GM21447 (cell line): Measurements from ENCODE around the gene CIPC.

Experiments
- ATAC-seq: cut with Tn5 transposase; IDR thresholded peaks from one replicate; pipeline ENCODE4 v1.9.1; 2021; ENCODE audit not compliant: unreplicated experiment

The CIPC gene

DNA sequence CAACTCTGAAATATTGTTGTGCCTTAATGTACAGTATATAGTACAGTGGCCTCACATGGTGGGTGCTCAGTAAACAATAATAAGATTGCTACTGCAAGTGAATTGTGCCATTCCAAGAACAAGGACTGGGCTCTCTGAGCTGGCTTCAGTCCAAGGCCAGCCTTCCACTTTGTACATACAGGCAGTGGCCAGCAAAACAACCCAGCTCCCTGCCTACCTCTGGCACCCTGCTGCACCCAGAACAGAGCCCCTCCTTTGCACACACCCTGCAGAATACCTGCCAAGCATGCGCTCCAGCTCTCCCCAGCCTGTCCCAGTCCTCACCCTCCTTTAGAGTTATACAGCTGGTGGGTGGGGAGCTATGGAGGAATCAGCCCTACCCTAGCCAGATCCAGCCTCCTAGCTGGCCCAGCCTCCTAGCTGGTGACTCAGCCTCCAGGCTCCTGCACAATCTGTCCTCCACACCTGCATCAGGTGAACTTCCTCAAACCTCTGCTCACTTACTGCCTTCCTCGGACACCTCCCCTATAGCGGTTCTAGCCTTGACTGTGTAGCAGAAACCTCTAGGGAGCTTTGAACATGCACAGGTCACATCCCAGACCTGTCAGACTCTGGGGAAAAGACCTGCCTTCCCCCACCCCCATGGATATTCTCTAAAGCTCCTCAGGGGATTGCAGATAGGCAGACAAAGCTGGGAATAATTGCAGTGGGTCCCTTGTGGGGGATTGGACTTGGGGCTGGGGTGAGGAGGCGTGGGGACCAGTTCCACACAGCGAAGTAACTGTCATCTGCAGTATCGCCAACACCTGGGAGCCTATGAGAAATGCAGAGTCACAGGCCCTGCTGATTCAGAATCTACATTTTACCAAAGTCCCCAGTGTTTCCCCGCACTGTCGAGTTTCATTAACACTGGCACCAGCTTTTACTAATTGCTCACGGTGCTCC, 25.6 kb downstream of the CIPC start:
- no peak for ATAC-seq

DNA sequence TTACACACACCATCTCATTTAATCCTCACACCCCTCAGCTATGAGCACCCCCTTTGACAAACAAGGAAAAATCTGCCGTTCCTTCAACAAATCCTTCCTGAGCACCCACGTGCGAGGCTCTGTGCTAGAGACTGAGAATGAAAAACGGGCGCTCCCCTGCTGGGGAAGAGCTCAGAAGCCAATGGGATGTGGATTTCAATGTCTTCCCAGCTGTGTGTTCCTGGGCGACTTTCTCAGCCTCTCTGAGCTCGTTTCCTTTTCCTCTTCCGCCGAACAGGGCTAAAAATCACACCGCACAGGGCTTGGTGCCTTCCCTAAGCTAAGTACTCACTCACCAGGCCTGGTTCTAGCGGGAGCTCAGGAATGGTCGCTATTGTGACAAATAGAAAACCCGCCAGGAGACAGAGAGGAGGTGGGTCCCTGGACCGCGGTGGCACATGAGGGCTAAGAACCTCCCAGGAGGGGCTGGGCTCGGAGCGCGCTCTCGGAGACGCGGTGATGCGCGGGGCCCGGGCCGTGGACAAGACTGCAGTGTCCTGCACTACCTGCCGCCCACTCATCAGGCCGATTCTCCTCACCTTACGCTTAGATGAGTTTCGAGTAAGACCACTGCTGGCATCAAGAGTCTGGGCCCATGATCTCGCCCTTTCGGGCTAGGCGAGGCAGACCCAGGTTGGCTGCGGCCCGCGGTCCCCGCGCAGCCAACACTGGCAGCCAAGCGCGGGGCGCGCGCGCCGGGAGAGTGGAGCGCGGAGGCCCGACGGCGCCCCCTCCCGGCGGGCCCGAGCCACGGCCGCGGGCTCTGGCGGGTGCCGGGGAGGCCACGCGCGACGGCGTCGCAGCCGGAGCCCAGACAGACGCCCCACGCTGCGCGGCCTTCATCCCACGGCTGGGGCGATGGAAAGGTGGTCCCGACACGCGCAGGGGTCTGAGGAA, 26.6 kb downstream of the CIPC start:
- no peak for ATAC-seq

DNA sequence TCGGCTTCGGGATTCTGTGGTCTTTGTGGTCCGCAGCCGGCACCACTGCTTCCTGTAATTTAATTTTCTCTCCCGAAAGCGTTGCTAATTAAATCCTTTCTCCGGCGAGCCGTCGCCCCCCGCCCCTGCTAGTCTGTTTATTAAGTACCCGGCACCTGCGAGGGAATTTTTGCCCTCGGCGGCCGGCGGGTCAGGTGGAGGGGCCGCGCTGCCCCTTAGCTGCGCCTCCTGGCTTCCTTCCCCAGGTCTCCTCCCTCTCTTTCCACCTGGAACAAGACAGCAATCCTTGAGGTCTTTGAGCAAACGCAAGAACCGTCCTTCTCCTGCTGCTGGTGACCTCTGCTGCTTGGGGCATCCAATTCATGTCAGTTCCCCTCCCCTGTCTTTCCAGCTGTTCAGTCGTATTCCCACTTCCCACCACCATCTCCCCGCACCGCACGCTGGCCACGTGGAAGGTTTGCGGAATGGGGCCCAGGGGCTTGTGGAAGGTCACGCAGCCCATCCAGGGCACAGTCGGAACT, 27.3 kb downstream of the CIPC start:
- no peak for ATAC-seq

DNA sequence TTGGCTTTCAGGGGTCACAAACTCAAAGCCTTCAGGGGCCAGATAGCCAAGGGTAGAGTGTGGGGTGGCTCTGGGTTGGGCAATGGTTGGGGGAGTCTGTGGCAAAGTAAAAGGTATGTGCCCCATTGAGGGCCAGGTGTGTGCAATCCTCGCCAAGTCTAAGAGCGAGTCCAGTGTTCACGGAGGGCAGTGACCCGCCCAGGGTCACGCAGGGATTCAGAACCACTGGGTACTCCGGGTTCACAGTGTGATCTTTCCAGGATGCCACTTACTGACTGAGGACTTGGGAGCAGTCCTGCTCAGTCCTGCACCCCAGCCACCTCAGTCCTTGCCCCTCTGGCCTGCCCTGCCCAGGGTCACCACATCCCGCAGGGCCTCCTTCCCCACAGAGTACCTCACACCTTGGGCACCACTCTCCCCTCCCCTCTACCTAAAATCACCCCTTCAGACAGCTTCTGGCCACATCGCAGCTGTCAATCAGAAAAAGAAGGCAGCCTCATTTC, 27.8 kb downstream of the CIPC start:
- no peak for ATAC-seq

DNA sequence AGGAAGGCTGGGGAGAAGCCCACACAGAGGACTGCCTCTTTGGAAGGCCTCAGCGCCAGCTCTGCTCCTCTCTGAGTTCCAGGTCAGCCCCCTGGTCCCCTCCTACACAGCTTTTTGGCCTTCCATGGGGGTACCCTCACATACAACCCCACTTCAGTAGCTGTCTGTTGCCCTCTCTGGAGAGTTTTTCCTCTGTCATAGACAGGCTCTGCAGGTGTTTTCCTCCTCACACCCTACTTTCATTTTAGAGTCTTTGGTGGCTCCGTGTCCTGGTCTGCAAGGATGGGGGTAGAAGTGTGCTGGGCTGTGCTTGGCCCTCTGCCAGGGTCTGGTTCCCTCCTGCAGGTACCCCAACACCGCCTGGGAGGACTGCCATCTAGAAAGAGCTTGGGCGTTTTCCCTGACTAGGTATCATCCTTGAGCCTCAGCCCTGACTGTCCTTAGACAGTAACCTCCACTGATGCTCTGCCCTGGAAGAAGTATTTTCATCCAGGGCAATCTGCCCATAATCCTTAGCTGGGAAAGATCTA, 28.5 kb downstream of the CIPC start:
- no peak for ATAC-seq

DNA sequence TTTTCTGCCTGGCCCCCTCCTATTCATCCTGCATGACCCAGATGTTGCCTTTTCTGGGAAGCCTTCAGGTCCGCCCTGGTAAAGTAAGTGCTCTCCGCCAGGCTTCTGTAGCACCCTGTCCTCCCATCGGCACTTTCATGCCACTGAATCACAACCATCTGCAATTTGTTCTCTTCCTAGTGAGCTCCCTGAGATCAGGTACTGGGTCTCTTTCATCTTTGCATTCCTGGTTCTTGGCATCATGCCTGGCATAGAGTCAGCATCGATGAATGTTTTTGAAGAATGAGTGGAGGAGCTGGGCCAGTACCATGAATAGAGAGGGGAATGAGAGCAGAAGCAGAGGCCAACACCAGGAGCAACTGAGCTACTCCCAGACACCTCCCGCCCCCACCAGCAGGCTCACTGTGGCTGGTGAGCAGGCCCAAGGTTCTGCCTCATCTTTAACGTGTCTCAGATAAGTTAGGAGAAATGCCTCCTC, 30.4 kb downstream of the CIPC start:
- no peak for ATAC-seq

DNA sequence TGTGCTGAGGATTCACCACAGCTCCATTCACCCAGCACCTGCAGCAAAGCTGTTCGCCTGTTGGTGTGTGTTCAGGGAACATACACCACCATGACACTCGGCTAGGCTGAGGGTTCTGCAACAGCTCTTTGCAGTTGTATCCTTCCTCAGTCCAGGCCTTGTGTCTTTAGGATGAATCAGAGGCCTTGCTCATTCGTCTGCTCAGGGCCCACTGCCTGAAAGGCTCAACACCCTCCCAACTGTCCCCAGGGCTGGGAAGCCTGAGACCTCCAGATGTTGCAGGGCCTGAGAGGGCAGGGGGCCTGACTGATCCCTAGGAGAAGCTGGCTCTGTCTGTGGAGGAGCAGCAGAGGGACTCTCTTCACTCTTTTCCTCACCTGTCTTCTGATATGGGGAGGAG, 32.3 kb downstream of the CIPC start:
- ATAC-seq: no peak

DNA sequence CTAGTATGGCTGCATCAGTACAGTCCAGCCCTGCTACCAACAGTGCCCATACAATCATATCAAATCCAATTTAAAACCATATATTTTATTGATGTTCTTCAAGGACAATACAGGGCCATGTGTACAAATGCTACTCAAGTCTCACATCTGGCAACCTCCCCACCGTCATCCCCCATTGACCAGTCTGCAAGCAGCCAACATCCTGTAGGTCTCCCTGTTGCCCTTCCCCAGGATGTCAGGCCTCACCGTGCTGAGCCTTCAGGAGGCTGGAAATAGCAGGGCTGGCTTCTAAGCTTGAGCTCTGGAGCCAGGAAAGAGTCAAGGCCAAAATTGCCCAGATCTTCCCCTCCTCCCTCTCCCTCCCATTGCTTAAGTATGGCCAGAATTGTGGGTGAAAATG, 33.1 kb downstream of the CIPC start:
- no peak for ATAC-seq

DNA sequence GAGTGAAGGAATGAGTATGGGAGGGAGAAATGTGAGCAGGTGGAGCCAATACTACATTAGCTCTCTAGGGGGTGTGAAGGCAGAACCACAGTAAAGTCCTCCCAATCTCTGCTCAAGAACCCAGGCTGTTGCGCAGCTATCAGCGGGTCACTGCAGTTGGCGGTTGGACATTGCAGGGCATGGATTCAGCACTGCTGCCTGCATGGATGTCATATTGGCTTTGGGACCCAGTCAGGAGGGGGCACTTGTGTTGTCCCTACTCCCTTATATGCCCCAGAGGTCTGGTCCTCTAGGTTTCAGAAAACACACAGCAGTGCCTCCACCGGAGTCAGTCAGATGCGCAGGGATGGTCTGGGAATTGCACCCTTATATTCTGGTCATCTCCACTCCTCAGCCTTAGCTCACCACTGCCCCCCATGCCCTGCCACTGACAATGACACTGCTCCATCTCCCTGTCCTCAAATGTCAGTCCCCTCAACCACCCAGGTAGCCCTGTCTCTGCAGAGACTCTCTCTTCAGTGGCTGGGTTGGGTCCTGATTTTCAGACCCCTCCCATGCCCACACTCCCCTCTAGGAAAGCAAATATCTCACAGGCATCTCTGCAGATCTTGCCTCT, 33.9 kb downstream of the CIPC start:
- ATAC-seq: no peak

DNA sequence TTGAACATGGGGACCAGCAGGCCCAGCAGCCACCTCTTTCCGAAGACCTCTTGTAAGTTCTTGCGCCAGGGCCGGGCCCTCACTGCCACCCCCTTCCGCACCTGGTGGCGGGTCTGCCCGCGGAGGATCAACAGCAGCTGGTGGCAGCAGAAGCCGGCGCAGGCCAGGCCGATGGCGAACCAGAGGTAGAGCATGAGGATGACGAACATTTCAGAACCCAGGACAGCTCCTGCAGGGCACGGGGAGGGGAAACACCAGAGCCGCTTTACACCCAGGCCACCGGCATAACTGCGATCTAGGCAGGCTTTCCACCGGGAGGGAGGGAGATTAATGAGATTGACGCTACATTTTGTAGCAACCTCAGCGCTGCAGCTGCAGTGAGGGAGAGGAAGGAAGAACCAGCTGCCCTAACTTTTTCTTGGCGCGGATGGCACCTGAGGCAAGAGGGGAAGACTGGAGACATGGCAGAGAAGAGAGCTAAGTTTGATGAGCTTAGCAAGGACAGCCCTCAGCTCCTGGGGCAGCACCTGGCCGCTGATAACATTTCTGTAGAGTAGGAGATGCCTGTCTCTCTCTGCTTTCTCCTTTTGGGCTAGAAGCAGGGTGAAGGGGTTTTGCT, 35.8 kb downstream of the CIPC start:
- peak; percentile 70 for ATAC-seq

DNA sequence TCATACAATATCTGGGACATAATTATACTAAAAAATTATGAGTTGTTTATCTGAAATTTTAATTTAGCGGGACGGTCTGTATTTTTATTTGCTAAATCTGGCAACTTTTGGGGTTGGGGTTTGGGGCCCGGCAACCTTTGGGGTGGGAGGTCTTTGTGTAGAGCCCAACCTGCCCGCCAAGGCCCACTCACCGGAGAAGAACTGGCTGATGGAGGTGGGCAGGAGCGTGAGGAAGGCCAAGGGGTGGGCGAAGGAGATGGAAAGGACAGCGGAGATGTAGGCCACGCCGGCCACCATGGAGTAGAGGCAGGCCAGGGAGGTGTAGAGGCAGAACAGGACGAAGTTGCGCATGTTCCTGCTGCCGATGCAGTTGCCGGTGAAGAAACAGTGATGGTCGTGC, 41.0 kb downstream of the CIPC start:
- ATAC-seq: no peak

DNA sequence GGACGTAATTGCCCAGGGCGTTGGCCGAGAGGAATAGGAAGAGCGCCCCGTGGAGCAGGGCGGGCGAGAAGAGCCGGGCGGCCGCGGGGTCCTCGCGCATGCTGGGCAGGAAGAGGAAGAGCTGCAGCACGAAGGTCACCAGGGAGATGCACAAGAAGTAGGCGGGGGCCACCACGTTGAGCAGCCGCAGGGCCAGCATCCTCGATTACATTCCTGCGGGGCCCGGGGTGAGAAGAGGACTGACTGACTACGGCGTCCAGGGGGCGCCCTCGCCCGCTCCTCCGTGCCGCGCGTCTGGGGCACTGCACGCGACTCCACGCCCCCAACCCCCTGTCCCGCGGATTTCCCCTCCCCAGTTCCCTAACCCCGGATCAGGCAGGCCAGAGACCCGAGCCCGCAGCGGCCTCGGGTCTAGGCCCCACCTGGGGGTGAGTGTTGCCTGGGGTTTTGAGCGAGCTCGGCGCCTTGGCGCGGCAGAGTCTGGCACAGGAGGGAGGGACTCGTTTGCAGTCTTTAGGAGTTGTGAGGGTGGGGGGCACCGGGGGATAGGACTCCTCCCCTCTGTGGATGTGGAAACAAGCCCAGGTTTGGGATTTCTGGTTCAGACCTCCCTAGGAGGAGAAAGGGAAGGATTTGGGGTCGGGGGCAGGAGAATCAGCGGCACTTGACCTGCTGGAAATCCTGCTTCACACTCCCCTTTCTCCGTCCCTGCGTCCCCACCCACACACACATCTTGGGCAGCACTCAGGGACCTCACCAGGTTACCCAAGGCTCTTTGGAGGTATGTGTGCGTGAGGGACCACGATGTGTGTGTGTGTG, 41.7 kb downstream of the CIPC start:
- ATAC-seq: no peak

DNA sequence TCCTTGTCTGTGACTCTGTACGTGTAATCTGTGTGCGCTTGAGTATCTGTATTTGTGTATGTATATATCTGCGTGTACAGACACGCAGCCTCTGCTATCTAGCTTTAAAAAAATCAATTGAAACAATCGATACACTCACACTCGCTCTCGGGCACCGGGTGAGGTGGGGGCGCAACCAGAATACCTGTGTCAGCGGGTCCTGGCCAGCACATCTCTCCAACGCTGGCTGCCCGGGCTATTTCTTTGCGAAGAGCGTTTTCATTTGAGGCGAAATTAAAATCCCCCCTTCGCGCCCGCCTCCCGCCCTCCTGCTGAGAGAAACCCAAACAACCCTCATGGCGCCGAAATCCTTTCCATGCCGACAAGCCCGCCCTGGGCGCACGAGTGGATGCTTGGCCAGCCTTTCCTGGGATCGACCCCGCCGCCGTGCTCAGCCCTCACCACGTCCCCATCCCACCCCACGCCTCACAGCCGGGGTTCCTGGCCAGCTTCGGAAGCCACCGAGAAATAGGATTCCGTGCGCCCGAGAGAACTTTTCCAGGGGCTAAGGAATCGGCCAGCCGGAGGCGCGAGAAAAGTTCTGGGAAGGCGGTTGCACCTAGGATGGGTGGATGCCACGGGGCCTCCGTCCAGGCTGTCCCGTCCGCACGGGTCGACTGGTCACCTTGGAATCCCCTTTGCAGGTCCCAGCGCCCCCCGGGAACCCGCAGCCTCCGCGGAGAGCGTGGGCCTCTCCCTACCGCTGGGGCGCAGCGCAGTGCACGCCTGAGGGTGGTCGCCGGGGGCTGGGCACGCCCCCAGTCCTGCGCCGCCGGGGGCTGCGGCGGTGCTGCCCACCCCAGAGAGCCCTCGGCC, 42.5 kb downstream of the CIPC start:
- ATAC-seq: no peak

DNA sequence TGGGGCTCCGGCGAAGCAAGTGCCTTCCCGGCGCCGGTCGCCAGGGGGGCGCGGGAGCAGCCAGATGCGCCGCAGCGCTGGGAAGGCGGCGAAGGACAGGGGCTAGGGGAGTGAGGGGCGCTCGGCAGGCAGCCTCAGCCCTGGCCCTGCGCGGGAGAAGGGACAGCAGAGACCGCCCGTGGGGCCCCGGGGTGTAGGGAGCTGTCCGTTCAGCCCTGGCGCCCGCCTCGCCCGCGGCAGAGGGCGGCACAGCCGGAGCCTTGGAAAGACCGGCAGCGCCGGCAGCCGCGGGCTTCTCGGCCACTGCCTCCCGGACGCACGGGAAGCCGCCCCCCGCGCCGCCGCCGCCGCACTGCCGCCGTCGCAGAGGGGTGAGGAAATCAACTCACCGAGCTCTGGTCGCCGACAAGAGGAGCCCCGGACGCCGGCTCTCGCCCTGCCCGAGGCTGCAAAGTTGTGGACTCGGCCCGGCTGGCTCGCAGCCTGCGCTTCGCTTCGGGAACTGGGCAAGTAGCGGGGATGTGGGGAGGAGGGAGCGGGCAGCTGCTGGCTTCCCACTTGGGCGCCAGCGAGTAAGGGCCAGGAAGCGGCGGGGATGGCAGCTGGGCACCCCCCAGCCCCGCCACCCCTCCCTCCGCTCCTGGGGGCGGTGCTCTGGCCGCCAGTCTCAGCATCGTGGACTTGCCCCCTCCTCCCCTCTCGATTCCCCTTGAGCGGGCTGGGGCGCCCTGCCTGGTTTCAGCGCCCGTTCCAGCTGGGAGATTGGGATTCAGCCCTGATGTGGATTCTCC, 43.4 kb downstream of the CIPC start, which contains the start of gene ZDHHC22:
TSS of gene ZDHHC22 (minus strand) at position 578 of the 791 bp plus-strand sequence. CDS start 2,053 bp downstream, outside the sequence.
- ATAC-seq: no peak

DNA sequence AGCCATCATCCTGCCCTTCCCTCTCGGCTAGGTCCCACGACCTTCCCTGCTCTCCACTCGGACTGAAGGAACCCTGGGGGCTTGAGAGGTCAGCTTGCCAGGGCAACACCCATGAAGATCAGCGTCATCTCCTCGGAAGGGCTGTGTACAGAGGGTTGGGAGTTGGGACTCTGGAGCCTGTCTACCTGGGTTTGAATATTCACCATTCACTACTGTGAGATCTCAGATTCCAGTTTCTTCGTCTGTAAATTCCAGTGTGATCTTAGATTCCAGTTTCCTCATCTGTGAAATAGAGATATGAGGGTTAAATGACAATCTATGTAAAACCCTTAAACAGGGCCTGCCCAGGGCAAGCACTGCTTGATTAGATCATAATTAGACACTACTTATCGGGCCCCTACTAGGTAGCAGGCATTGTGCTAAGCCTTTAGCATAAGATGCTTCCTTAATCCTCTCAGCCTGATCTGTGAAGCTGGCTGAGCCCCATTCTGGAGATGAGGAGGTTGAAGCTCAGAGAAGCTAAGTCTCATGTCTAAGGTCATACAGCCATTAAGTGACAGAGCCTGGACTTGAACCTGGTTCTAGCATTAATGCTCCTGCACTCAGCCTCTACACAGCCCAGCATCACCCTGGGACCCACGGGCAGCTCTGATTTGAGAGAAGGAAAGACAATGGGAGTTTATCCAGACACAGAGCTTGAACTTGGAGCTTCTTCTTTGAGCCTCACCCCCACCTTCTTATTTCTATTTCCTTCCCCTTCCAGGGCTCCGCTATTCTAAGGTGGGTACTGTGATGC, 44.1 kb downstream of the CIPC start:
- no peak for ATAC-seq

DNA sequence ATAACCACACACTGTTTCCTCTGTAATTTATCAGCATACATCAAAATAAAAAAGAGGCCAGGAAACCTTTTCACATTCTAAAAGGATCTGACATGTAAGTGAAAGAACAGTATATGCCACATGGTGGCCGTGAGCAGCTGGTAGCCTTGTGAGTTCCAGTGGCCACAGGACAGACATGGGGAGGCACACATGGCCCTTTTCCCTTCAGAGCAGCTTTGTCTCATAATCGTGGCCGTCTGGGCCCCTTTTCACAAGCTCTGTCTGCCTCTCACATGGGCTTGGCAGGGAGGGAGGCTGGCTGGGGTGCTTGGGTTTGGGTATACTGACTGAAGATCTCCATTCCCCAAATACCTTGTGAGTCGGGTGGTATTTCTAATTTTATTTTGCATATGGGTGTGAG, 45.0 kb downstream of the CIPC start:
- ATAC-seq: no peak
